SH-SY5Y (cell line): Measurements from ENCODE around the gene GCAT.

Source experiments
- GATA2 ChIP-seq: IDR thresholded peaks from 2 replicates; pipeline ENCODE4 v1.6.1; 2011; ENCODE audit warnings: mild to moderate bottlenecking, low read depth, low read length
- GATA3 ChIP-seq: IDR thresholded peaks from 2 replicates; pipeline ENCODE4 v1.6.1; 2011; ENCODE audit warnings: low read depth, mild to moderate bottlenecking, low read length, moderate library complexity

DNA sequence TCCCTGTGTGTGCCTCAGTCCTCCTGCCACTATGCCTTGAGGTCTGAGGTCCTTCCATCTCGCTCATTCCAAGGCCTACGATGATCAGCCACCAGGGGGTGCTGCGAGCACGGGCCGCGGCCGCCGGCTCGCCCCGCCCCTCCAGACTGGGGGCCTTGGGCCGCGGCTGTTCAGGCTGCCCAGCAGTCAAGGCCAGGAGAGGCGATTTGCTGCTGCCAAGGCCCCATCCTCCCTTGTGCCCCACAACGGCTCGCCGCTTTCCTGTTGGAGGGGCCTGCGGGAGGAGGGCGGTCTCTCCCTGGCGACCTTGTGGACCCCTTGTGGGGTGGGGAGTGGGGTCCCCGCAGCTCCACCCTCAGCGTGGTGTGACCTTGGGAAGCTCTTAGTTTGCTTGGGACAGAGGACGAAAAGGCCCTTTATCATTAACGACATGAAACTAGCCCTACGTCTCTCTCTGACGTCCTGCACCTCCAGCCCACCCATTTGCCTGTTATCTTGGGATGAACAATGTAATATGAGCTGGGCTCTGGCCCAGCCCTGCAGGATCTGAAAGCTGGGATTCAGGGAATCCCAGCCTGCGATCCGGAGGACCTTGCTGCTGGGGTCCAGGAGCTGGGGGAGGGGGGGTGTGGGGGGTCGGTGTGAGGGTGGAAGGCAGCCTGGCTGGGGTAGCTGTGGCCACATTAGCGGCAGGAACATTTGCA is 10.1 kb downstream of the GCAT start:
- no peak for TF ChIP-seq GATA2
- TF ChIP-seq GATA3 = no peak
